Measurements from ENCODE around the gene MST1R.
"Not testable (repeated sequence)": the region's sequence is repeated elsewhere in the genome, so short reads cannot be mapped to it uniquely, and the experiment has no call there.

MST1R gene

DNA sequence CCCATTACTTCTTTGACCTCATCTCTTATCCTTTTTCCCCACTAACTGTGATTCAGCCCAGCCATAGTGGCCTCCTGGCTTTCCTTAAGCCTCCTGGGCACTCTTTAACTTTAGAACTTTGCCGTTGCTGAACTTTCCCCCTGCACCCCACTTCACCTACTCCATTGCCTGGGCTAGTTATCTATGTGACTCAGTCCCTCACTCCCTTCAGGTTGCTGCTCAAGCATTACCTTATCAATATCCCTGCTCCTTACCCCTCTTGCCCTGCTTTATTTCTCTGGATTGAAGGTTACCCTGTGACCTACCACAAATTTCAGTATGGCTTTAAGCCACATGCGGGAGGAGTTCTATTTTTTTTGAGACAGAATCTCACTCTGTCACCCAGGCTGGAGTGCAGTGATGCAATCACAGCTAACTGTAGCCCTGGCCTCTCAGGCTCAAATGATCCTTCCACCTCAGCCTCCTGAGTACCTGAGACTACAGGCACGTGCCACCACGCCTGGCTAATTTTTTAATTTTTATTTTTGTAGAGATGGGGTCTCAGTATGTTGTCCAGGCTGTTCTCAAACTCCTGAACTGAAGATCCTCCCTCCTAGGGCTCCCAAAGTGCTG, 22.6 kb upstream of the MST1R start:
- DNase-seq (ENCODE audit: insufficient read length, low spot score) (no peak), FAIRE-seq (no peak)
- TF ChIP-seq POLR2A (IDR thresholded peaks at IDR 0.05; ENCODE audit: low read depth, low read length): no peak

DNA sequence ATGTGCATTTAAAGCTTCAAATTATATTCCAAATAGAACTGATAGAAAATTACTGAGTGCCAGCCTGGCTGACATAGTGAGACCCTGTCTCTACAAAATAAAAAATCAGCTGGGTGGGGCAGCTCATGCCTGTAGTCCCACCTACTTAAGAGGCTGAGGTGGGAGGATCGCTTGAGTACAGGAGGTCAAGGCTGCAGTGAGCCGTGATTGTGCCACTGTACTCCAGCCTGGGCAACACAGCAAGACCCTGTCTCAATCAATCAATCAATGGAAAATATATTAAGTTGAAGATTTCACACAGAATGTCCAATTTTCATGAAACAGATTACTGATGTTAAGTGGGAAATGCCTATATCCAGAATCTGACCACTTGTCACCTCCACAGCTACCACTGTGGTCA, 21.8 kb upstream of the MST1R start:
- no peak for FAIRE-seq
- no peak for TF ChIP-seq POLR2A (IDR thresholded peaks at IDR 0.05; ENCODE audit: low read depth, low read length)

DNA sequence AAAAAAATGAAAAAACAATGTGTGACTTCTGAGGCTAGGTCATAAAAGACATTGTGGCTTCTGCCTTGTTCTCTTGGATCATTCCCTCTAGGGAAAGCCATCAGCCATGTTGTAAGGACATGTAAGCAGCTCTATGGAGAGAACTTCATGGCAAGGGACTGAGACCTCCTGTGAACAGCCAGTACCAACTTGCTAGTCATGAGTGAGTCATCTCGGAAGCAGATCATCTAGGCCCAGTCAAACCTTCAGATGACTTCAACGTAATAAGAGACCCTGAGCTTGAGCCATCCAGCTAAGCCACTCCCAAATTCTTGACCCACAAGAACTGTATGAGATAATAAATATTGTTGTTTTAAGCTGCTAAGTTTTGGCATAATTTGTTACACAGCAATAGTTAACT, 21.0 kb upstream of the MST1R start:
- DNase-seq (ENCODE audit: insufficient read length, low spot score) (peak; percentile 67), FAIRE-seq (peak; percentile 91)
- TF ChIP-seq POLR2A (IDR thresholded peaks at IDR 0.05; ENCODE audit: low read depth, low read length): no peak

More for the DNA sequence above, 21.8 kb upstream of the MST1R start:
- no peak for DNase-seq (ENCODE audit: insufficient read length, low spot score)

DNA sequence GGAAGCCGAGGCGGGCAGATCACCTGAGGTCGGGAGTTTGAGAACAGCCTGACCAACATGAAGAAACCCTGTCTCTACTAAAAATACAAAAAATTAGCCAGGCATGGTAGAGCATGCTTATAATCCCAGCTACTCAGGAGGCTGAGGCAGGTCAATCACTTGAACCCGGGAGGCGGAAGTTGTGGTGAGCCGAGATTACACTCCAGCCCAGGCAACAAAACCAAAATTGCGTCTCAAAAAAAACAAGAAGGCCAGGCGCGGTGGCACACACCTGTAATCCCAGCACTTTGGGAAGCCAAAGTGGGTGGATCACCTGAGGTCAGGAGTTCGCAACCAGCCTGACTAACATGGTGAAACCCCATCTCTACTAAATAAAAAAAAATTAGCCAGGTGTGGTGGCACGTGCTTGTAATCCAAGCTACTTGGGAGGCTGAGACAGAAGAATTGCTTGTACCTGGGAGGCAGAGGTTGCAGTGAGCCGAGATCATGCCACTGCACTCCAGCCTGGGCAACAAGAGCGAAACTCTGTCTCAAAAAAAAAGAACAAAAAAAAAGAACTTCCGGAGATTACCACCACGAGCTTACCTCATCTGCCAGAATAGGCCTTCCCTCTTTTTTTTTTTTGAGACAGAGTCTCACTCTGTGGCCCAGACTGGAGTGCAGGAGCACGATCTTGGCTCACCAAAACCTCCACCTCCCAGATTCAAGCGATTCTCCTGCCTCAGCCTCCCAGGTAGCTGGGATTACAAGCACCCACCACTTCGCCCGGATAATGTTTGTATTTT, 14.3 kb upstream of the MST1R start:
- not testable (repeated sequence) for DNase-seq (ENCODE audit: insufficient read length, low spot score); FAIRE-seq

- no peak for FAIRE-seq
- DNase-seq (ENCODE audit: insufficient read length, low spot score): no peak
Observed at GRCh38 chr3:49916686-49917085, 13.0 kb upstream of the MST1R start.

GRCh38 chr3:49914906-49915305, 11.2 kb upstream of the MST1R start:
- no peak for TF ChIP-seq POLR2A (IDR thresholded peaks at IDR 0.05; ENCODE audit: low read depth, low read length)
- FAIRE-seq: no peak

More at GRCh38 chr3:49916686-49917085, 13.0 kb upstream of the MST1R start:
- TF ChIP-seq POLR2A (IDR thresholded peaks at IDR 0.05; ENCODE audit: low read depth, low read length): no peak

DNA sequence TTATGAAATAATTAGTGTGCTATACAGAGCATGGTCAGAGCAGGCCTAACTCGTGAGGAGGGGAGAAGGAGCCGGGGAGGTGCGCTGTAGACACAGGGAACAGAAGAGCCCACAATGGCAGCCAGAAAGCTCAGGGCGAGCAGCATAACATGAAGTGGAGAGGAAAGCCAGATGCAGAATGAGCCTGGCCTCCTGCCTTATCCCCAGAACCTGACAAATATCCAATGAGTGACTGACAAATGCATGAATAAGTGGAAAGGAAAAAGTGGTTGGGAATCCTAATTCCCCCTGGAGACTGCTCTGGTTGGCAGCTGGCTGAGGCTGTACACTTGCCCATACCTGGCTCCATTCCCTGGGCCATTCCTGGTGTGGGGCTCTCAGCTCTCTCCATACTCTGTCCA, 9.2 kb upstream of the MST1R start:
- FAIRE-seq (no peak), DNase-seq (ENCODE audit: insufficient read length, low spot score) (no peak)
- TF ChIP-seq POLR2A (IDR thresholded peaks at IDR 0.05; ENCODE audit: low read depth, low read length): no peak

More at GRCh38 chr3:49914906-49915305, 11.2 kb upstream of the MST1R start:
- no peak for DNase-seq (ENCODE audit: insufficient read length, low spot score)

DNA sequence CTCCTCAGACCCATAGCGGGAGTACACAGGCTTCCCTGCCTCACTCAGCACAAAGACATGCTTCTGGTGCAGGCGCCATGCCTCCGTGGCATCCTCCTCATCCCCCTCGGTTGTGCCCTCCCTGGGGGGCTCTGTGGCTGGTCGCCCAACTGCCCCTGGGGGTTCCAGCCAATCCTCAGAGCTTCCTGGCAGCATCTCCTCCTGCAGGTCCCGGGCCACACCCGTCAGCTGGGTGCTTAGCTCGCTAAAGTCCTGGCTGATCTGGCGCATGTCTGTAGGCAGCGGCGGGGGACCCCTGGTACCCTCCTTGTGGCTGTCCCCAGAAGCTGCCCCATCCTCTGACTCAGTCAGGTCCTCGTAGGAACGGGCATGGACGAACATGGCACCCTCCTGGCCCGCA, 7.9 kb upstream of the MST1R start:
- DNase-seq (ENCODE audit: insufficient read length, low spot score) (no peak), FAIRE-seq (no peak)
- TF ChIP-seq POLR2A (IDR thresholded peaks at IDR 0.05; ENCODE audit: low read depth, low read length): no peak

GRCh38 chr3:49911124-49911420, 7.4 kb upstream of the MST1R start:
- TF ChIP-seq POLR2A (IDR thresholded peaks at IDR 0.05; ENCODE audit: low read depth, low read length): no peak
- DNase-seq (ENCODE audit: insufficient read length, low spot score): no peak
- FAIRE-seq: no peak

DNA sequence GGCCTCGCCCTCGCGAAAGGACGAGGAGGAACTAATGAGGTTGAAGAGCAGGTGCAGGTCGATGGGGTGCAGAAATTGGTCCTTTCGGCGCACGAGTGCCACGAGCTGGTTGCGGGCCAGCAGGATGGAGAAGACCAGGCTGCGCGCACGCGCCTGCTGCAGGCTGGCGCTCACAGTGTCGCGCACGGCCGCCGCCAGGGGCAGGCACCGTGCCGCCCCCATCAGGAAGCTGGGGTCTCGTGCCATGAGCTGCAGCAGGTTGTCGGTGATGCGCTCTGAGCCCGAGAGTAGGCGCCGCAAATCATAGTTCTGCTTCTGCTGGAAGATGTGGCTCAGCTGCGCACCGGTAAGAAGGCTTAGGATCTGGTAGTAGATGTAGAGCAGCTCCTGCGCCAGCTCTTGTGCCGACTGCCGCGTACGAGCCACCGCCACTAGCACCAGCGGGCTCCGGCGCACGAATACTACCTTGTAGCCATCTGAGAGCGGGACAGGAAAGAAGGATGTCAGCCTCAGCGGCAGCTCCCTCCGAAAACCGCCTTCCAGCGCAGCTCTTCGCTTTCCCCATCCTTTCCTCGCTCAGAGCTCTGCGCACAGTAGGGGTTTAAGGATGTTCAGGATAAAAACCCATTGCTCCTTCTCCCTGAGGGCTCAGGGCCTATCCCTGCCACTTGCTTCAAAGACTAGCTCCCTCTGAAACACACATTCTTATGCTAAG, 6.9 kb upstream of the MST1R start:
- FAIRE-seq: no peak
- TF ChIP-seq POLR2A (IDR thresholded peaks at IDR 0.05; ENCODE audit: low read depth, low read length): no peak
- DNase-seq (ENCODE audit: insufficient read length, low spot score): no peak

- FAIRE-seq: no peak
- no peak for TF ChIP-seq POLR2A (IDR thresholded peaks at IDR 0.05; ENCODE audit: low read depth, low read length)
- DNase-seq (ENCODE audit: insufficient read length, low spot score): no peak
Observed at GRCh38 chr3:49908373-49909199, 4.9 kb upstream of the MST1R start.

- FAIRE-seq: peak; percentile 6
- DNase-seq (ENCODE audit: insufficient read length, low spot score): peak; percentile 96
- TF ChIP-seq POLR2A (IDR thresholded peaks at IDR 0.05; ENCODE audit: low read depth, low read length): no peak
Observed at GRCh38 chr3:49906073-49906743, 2.5 kb upstream of the MST1R start.

GRCh38 chr3:49904448-49904847, 775 bp upstream of the MST1R start:
- not testable (repeated sequence) for FAIRE-seq; DNase-seq (ENCODE audit: insufficient read length, low spot score)

All from H54 (cell line).